Activated T-helper 9 cell treated with anti-CD3 and anti-CD28 coated beads, Interleukin-2, amount 50 U/mL, for 16 hours (primary cell): ENCODE results near the gene TBC1D22A.

Experiments used
- DNase-seq: peaks from one replicate; pipeline ENCODE4 v3.0.0-alpha.2; 2020; ENCODE audit warnings: low read depth

The TBC1D22A gene

GRCh38 chr22:46795845-46796565 is 33.6 kb downstream of the TBC1D22A start:
- no peak for DNase-seq

- no peak for DNase-seq
Observed at GRCh38 chr22:46796566-46797195, 34.2 kb downstream of the TBC1D22A start.

GRCh38 chr22:46797355-46797754 is 34.9 kb downstream of the TBC1D22A start:
- DNase-seq = no peak

GRCh38 chr22:46798041-46798365 is 35.6 kb downstream of the TBC1D22A start:
- no peak for DNase-seq

- peak; percentile 60 for DNase-seq
Observed at GRCh38 chr22:46798366-46799350, 36.2 kb downstream of the TBC1D22A start.

- DNase-seq = no peak
Observed at GRCh38 chr22:46799626-46800025, 37.2 kb downstream of the TBC1D22A start.

GRCh38 chr22:46800102-46800857 is 37.8 kb downstream of the TBC1D22A start:
- DNase-seq = no peak

GRCh38 chr22:46801331-46801811 is 38.9 kb downstream of the TBC1D22A start:
- DNase-seq = no peak

- DNase-seq = no peak
Observed at GRCh38 chr22:46801826-46802607, 39.6 kb downstream of the TBC1D22A start.

- DNase-seq = no peak
Observed at GRCh38 chr22:46802608-46803027, 40.2 kb downstream of the TBC1D22A start.

GRCh38 chr22:46803031-46803880 is 40.8 kb downstream of the TBC1D22A start:
- DNase-seq = peak; percentile 57

GRCh38 chr22:46803936-46804335 is 41.5 kb downstream of the TBC1D22A start:
- no peak for DNase-seq

- no peak for DNase-seq
Observed at GRCh38 chr22:46806794-46807193, 44.3 kb downstream of the TBC1D22A start.

GRCh38 chr22:46807458-46807857 is 45.0 kb downstream of the TBC1D22A start:
- DNase-seq = no peak

- DNase-seq = no peak
Observed at GRCh38 chr22:46809153-46809885, 46.9 kb downstream of the TBC1D22A start.

- DNase-seq = no peak
Observed at GRCh38 chr22:46810856-46811786, 48.7 kb downstream of the TBC1D22A start.

GRCh38 chr22:46812034-46812605 is 49.7 kb downstream of the TBC1D22A start:
- no peak for DNase-seq

GRCh38 chr22:46812788-46813187 is 50.3 kb downstream of the TBC1D22A start:
- no peak for DNase-seq
